ENCODE data around the gene SNX5. TPM values are rescaled to one million over a fixed set of nuclear protein-coding genes. Genes with fewer than 3 reads are reported as not detected.

Gene SNX5
- total and polyA plus RNA-seq, 9 of the 15 experiments (the other 6 are each of a cell fraction or from before 2014, with no cell fraction given), result 53.5 to 276 (median 160) TPM

DNA sequence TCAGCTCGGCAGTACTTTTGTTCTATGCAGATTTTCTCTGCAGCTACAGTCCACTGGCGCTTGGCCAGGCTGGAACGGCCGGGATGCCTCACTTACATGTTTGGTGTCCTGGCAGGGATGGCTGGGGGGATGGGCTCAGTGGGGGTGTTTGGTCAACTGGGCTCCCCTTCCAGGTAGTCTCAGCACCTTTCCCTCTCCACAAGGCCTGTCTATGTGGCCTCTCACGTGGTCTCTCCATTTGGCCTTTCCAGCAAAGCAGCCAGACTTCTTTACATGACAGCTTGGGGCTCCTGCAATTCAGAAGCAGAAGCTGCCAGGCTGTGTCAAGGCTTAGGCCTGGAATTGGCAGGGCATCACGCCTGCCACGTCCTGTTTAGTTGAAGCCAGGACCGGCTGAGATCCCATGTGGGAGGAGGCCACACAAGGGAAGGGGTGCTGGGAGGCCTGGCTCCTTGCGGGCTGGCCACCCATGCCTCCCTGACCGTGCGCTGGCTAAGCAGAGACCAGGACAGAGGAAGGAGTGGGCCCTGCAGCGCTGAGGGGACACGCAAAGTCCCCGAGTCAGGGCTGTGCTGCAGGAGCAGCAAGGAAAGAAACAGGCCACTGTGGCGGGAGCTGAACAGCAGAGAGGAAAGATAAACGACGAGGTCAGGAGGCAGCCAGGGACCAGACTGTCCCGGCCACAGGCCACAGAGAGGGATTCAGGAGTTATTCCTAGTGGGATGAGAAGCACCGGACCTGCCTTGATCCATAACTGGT is 39.1 kb upstream of the SNX5 start:
- Histone ChIP-seq H2AFZ (ENCODE audit: low read depth, low read length) (no peak overlapping the region), H3K9me3 (replicated peaks; ENCODE audit: control insufficient read depth, insufficient read depth, low read depth, low read length) (no peaks in the 10 kb centered on the region), H3K27ac (ENCODE audit: extremely low read depth, low read depth, low read length) (no peak overlapping the region), H3K27me3 (ENCODE audit: control insufficient read depth in 2 of 2, insufficient read depth in 2 of 2, low read length in 2 of 2) (no peaks in the 10 kb centered on the region), H4K20me1 (replicated peaks; ENCODE audit: control insufficient read depth, insufficient read depth, low read length) (no peaks in the 10 kb centered on the region), H3K36me3 (ENCODE audit: control insufficient read depth, insufficient read depth, low read length) (no peaks in the 10 kb centered on the region), H3K4me2 (ENCODE audit: insufficient read depth, low read length) (no peak overlapping the region), H3K9me1 (ENCODE audit: control insufficient read depth, insufficient read depth, low read length) (no peaks in the 10 kb centered on the region), H3K4me3 (no peak overlapping the region), H3K79me2 (ENCODE audit: control insufficient read depth, insufficient read depth, low read length) (no peaks in the 10 kb centered on the region), H3K9ac (ENCODE audit: insufficient read depth in 1 of 2, low read depth in 2 of 2, low read length in 2 of 2) (peak overlapping the region in 1 of 2 experiments; percentile 64; a peak in 2 of 4 replicates), H3K4me1 (replicated peaks in 1 of 2; ENCODE audit: control insufficient read depth in 2 of 2, insufficient read depth in 2 of 2, low read length in 2 of 2) (peaks cover 0 to 9% of the 10 kb centered on the region in 2 experiments; a peak in 2 of 5 replicates)
- ChIA-PET POLR2A (no interaction called here), CTCF (ENCODE audit: low intra/inter-chr PET ratio) (no interaction called here)
- DNase-seq (ENCODE audit: extremely low read depth in 1 of 4, low spot score in 3 of 4), result no peak
- no TSS peak for BruUV-seq (replicated peaks)
- WGBS (ENCODE audit: insufficient coverage, low coverage, missing lambda C conversion rate), result 29% methylated on average over 16 of the region's 19 CpGs
- intact Hi-C loops (cut with micrococcal nuclease) (no loop called here), in situ Hi-C loops (cut with MboI) (no loop called here)
- ATAC-seq, result no peak
- TF ChIP-seq LCOR (CRISPR knock-in tag; IDR thresholded peaks at IDR 0.05) (no peak), CREBBP (IDR thresholded peaks at IDR 0.05; ENCODE audit: low read depth, low read length) (no peak), ZBTB1 (CRISPR knock-in tag; IDR thresholded peaks at IDR 0.05; ENCODE audit: borderline replicate concordance, low read depth) (no peak), TEAD2 (tag; IDR thresholded peaks at IDR 0.05) (no peak)
- no peak for FAIRE-seq

DNA sequence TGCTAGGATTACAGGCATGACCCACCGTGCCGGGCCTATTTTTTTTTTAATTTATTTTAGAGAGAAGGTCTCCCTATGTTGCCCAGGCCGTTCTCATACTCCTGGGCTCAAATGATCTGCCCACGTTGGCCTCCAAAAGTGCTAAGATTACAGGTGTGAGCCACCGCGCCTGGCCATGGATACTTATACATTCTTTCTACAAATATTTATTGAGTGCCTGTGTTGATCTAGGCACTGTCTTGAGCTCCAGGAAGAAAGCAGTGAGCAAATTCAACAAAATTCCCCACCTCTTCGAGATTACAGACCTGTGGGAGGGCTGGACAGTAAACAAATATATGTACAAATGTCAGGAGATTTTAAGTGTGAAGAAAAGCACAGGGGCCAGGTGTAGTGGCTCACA is 38.1 kb upstream of the SNX5 start:
- CTCF ChIA-PET (ENCODE audit: low intra/inter-chr PET ratio), result no interaction called here
- no peaks in the 10 kb centered on the region for H3K36me3 ChIP-seq (ENCODE audit: control insufficient read depth, insufficient read depth, low read length)
- no peak overlapping the region for H3K4me2 ChIP-seq (ENCODE audit: insufficient read depth, low read length)
- no peak overlapping the region for H3K4me3 ChIP-seq
- TF ChIP-seq GABPA (tag; conservative IDR thresholded peaks at IDR 0.05; ENCODE audit: low read depth), result no peak
- TF ChIP-seq, protein P1, sequence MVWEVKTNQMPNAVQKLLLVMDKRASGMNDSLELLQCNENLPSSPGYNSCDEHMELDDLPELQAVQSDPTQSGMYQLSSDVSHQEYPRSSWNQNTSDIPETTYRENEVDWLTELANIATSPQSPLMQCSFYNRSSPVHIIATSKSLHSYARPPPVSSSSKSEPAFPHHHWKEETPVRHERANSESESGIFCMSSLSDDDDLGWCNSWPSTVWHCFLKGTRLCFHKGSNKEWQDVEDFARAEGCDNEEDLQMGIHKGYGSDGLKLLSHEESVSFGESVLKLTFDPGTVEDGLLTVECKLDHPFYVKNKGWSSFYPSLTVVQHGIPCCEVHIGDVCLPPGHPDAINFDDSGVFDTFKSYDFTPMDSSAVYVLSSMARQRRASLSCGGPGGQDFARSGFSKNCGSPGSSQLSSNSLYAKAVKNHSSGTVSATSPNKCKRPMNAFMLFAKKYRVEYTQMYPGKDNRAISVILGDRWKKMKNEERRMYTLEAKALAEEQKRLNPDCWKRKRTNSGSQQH (CRISPR knock-in tag; IDR thresholded peaks at IDR 0.05), result no peak
- TF ChIP-seq HDAC3 (IDR thresholded peaks at IDR 0.05; ENCODE audit: borderline replicate concordance, partially characterized antibody), result no peak
- no peak for TF ChIP-seq CXXC5 (CRISPR knock-in tag; IDR thresholded peaks at IDR 0.05)
- no peak for TF ChIP-seq FIP1L1 (IDR thresholded peaks at IDR 0.05; ENCODE audit: low read depth, low read length, poor library complexity, severe bottlenecking)
- no peaks in the 10 kb centered on the region for H3K27me3 ChIP-seq (ENCODE audit: control insufficient read depth in 2 of 2, insufficient read depth in 2 of 2, low read length in 2 of 2)
- 33% methylated on average over 7 of the region's 7 CpGs for WGBS (ENCODE audit: insufficient coverage, low coverage, missing lambda C conversion rate)
- intact Hi-C loops (cut with micrococcal nuclease) (no loop called here), in situ Hi-C loops (cut with MboI) (no loop called here)
- ATAC-seq (no peak), FAIRE-seq (no peak), DNase-seq (ENCODE audit: extremely low read depth in 1 of 4, low spot score in 3 of 4) (no peak)
- H3K4me1 ChIP-seq (replicated peaks in 1 of 2; ENCODE audit: control insufficient read depth in 2 of 2, insufficient read depth in 2 of 2, low read length in 2 of 2), result peaks cover 0 to 9% of the 10 kb centered on the region in 2 experiments; a peak in 2 of 5 replicates
- no peaks in the 10 kb centered on the region for H3K79me2 ChIP-seq (ENCODE audit: control insufficient read depth, insufficient read depth, low read length)
- no TSS peak for BruUV-seq (replicated peaks)
- no peak overlapping the region for H2AFZ ChIP-seq (ENCODE audit: low read depth, low read length)
- no peaks in the 10 kb centered on the region for H4K20me1 ChIP-seq (replicated peaks; ENCODE audit: control insufficient read depth, insufficient read depth, low read length)
- no peaks in the 10 kb centered on the region for H3K9me1 ChIP-seq (ENCODE audit: control insufficient read depth, insufficient read depth, low read length)
- no peak overlapping the region for H3K9ac ChIP-seq (ENCODE audit: insufficient read depth in 1 of 2, low read depth in 2 of 2, low read length in 2 of 2)
- H3K9me3 ChIP-seq (replicated peaks; ENCODE audit: control insufficient read depth, insufficient read depth, low read depth, low read length), result no peaks in the 10 kb centered on the region
- POLR2A ChIA-PET, result no interaction called here
- no peak overlapping the region for H3K27ac ChIP-seq (ENCODE audit: extremely low read depth, low read depth, low read length)

Measured in K562 (cell line).